ENCODE data around the gene CCDC187.
"Not testable (repeated sequence)": the region's sequence is repeated elsewhere in the genome, so short reads cannot be mapped to it uniquely, and the experiment has no call there.

The CCDC187 gene

GRCh38 chr9:136326761-136327303 is 22.9 kb upstream of the CCDC187 start:
- DNase-seq, result no peak

GRCh38 chr9:136326061-136326760 is 22.3 kb upstream of the CCDC187 start:
- DNase-seq, result peak; percentile 67

GRCh38 chr9:136325358-136325757 is 21.5 kb upstream of the CCDC187 start:
- no peak for DNase-seq

- DNase-seq, result no peak
Measured at GRCh38 chr9:136324501-136325300, 20.8 kb upstream of the CCDC187 start.

GRCh38 chr9:136323371-136323789 is 19.5 kb upstream of the CCDC187 start:
- DNase-seq, result no peak

GRCh38 chr9:136322756-136323330 is 18.9 kb upstream of the CCDC187 start:
- no peak for DNase-seq

- DNase-seq, result no peak
Measured at GRCh38 chr9:136321561-136321960, 17.7 kb upstream of the CCDC187 start.

- DNase-seq, result not testable (repeated sequence)
Measured at GRCh38 chr9:136320972-136321371, 17.1 kb upstream of the CCDC187 start.

- not testable (repeated sequence) for DNase-seq
Measured at GRCh38 chr9:136319955-136320354, 16.1 kb upstream of the CCDC187 start.

GRCh38 chr9:136319244-136319643 is 15.3 kb upstream of the CCDC187 start:
- DNase-seq, result not testable (repeated sequence)

- DNase-seq, result no peak
Measured at GRCh38 chr9:136318776-136319241, 14.9 kb upstream of the CCDC187 start.

GRCh38 chr9:136318111-136318775 is 14.3 kb upstream of the CCDC187 start:
- no peak for DNase-seq

- no peak for DNase-seq
Measured at GRCh38 chr9:136317695-136318094, 13.8 kb upstream of the CCDC187 start.

- peak; percentile 75 for DNase-seq
Measured at GRCh38 chr9:136316896-136317676, 13.2 kb upstream of the CCDC187 start.

- DNase-seq, result no peak
Measured at GRCh38 chr9:136316271-136316751, 12.4 kb upstream of the CCDC187 start.

- no peak for DNase-seq
Measured at GRCh38 chr9:136314944-136315343, 11.1 kb upstream of the CCDC187 start.

- DNase-seq, result no peak
Measured at GRCh38 chr9:136314056-136314416, 10.1 kb upstream of the CCDC187 start.

- no peak for DNase-seq
Measured at GRCh38 chr9:136313111-136314055, 9.5 kb upstream of the CCDC187 start.

GRCh38 chr9:136312436-136312835 is 8.5 kb upstream of the CCDC187 start:
- DNase-seq, result no peak

GRCh38 chr9:136312009-136312375 is 8.1 kb upstream of the CCDC187 start:
- DNase-seq, result no peak

Data from DMS 273 treated with DMSO at 0.1 percent for 48 hours (cell line).